Ovary (tissue), 3 donors: ENCODE data around the gene LRRTM1.

Source experiments
- CTCF ChIP-seq, 3 donors: fragments of 450-650 bp in 2 of 3; fragments of 200-600 bp in 1 of 3; IDR thresholded peaks; one replicate each; pipeline versions ENCODE4 v1.5.1 to v1.8.0; 2016 to 2022; ENCODE audit warnings: antibody characterized with exemption in 3 of 3, mild to moderate bottlenecking in 1 of 3
- EP300 ChIP-seq: sonication (generic); formaldehyde crosslinking; IDR thresholded peaks from one replicate; pipeline ENCODE4 v1.6.1; 2017; ENCODE audit warnings: antibody characterized with exemption
- POLR2A ChIP-seq: fragments of 450-650 bp; IDR thresholded peaks from one replicate; pipeline ENCODE4 v1.6.1; 2017; ENCODE audit warnings: antibody characterized with exemption, mild to moderate bottlenecking, moderate library complexity
- donor health status: DM: no; HTN: no; CAD: no.

- TF ChIP-seq CTCF (IDR thresholded peaks at IDR 0.05): no peak
- TF ChIP-seq POLR2A: no peak
- TF ChIP-seq EP300: no peak
These were observed 48.4 kb downstream of the LRRTM1 start for GRCh38 chr2:80255918-80256781.
